Subcutaneous adipose tissue (tissue), 4 donors: ENCODE data around the gene TLR1. TPM values are rescaled to one million over a fixed set of nuclear protein-coding genes. Genes with fewer than 3 reads are reported as not detected.

Experiments
- total RNA-seq, 4 donors: library from RNA; depleted of rRNA; stranded (reverse); fragments of >200 nt; gene quantifications; one replicate each; pipeline ENCODE4 v1.1.0, GENCODE V29; 2016
- TF ChIP-seq, protein P1 (sequence below): fragments of 450-650 bp; IDR thresholded peaks from one replicate; pipeline ENCODE4 v1.5.1; 2016; ENCODE audit warnings: low read depth, mild to moderate bottlenecking, control low read depth, antibody characterized with exemption, moderate library complexity

Gene TLR1, protein sequence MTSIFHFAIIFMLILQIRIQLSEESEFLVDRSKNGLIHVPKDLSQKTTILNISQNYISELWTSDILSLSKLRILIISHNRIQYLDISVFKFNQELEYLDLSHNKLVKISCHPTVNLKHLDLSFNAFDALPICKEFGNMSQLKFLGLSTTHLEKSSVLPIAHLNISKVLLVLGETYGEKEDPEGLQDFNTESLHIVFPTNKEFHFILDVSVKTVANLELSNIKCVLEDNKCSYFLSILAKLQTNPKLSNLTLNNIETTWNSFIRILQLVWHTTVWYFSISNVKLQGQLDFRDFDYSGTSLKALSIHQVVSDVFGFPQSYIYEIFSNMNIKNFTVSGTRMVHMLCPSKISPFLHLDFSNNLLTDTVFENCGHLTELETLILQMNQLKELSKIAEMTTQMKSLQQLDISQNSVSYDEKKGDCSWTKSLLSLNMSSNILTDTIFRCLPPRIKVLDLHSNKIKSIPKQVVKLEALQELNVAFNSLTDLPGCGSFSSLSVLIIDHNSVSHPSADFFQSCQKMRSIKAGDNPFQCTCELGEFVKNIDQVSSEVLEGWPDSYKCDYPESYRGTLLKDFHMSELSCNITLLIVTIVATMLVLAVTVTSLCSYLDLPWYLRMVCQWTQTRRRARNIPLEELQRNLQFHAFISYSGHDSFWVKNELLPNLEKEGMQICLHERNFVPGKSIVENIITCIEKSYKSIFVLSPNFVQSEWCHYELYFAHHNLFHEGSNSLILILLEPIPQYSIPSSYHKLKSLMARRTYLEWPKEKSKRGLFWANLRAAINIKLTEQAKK
- 10 to 100 TPM in 3 of 4 donors, 1 to 10 TPM in 1; 8.1 to 70.2 (median 32.1) TPM for total RNA-seq

DNA sequence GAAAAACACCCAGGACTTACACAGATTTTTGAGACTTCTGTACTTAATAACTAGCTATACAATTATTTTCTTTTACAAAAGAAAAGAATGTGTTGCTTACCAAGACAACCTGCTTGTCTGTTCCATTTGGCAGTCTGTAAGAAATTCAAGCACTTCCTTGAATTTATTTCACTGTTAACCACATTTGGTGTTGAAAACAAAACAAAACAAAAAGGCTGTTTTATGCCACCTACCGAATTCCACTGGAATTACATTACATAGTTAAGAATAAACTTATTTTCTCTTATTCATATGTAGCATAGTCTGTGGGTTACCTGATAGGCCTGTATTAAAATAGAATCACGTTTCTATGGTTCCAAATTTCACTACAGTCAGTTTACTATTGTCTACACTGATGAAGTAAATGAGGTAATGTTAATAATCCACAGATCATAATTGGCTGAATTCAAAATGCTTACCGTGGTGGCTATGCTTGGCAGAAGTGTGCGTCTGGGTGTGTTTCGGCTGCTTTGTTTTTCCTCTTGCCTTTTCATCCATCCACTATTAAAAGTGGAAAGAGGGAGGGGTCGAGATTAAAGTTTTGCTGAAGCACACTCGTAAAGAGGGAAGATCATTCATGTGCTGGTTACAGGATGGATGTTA lies at the start of gene TLR1:
TSS of gene TLR1 (minus strand) at position 138 of the 642 bp plus-strand sequence. CDS start 5,960 bp downstream, outside the sequence.
- TF ChIP-seq, protein P1, sequence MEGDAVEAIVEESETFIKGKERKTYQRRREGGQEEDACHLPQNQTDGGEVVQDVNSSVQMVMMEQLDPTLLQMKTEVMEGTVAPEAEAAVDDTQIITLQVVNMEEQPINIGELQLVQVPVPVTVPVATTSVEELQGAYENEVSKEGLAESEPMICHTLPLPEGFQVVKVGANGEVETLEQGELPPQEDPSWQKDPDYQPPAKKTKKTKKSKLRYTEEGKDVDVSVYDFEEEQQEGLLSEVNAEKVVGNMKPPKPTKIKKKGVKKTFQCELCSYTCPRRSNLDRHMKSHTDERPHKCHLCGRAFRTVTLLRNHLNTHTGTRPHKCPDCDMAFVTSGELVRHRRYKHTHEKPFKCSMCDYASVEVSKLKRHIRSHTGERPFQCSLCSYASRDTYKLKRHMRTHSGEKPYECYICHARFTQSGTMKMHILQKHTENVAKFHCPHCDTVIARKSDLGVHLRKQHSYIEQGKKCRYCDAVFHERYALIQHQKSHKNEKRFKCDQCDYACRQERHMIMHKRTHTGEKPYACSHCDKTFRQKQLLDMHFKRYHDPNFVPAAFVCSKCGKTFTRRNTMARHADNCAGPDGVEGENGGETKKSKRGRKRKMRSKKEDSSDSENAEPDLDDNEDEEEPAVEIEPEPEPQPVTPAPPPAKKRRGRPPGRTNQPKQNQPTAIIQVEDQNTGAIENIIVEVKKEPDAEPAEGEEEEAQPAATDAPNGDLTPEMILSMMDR = no peak

DNA sequence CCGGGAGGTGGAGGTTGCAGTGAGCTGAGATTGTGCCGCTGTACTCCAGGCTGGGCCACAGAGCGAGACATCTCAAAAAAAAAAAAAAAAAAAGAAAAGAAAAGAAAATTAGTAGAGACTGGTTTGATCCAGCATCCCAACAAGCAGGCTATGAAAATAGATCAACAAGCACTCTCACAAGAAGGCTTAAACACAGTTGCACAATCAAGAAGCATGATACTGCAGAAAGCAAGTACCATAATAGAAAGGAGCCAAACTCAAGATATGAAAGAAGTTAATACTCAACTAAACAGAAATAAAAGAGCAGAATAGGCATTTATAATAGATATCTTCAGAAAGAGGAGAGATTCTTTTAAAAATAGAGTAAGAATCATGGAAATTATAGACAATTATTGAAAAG lies 41.4 kb upstream of the TLR1 start:
- TF ChIP-seq, protein P1 = no peak

DNA sequence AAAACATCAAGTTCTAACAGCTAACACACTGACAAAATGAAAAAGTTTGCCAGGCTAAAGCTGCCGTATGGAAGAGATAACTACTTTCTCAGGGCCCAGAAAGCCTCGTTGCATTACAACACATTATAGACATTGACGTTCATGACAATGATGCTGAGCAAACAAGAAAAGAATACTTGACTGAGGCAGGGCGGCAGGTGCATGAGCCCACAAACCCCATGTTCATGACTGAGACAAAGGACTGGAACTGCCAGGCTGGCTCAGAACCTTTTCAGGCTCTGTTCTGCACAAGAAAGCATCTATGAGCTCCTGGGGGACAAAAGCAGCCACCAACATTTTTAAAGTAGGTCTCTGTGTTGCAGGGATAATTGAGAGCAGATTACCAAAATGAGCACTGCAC lies 38.4 kb upstream of the TLR1 start:
- TF ChIP-seq, protein P1 = no peak

DNA sequence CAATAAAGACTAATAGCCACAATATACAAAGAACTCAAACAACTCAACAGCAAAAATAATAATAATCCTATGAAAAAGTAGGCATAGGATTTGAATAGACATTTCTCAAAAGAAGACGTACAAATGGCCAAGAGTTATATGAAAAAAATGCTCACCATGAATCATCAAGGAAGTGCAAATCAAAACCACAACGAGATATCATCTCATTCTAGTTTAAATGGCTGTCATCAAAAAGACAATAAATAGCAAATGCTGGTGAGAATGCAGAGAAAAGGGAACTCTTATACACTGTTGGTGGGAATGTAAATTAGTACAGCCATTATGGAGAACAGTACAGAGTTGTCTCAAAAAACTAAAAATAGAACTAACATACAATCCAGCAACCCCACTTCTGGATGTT lies 33.3 kb upstream of the TLR1 start:
- TF ChIP-seq, protein P1 = no peak

DNA sequence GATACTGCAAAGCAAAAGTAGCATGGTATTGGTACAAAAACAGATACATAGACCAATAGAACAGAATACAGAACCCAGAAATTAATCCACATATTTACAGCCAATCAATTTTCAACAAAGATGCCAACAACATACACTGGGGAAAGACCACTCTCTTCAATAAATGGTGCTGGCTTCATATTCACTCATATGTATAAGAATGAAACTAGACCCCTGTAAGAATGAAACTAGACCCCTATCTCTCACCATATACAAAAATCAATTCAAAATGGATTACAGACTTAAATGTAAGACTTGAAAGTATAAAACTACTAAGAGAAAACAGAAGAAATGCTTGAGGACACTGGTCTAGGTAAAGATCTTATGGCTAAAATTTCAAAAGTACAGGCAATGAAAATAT lies 32.7 kb upstream of the TLR1 start:
- TF ChIP-seq, protein P1 = no peak

DNA sequence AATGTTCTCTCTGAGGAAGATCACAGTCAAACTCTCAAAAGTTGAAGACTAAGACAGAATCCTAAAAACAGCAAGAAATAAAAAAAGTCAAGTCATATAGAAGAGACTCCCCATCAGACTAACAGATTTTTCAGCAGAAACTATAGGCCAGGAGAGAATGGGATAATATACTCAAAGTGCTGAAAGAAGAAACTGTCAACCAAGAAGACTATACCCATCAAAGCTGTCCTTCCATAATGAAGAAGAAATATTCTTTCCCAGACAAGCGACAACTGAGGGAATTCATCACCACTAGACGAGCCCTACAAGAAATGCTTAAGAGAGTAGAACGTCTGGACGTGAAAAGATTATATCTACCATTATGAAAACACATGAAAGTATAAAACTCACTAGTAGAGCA lies 30.0 kb upstream of the TLR1 start:
- TF ChIP-seq, protein P1 = no peak
